Measurements from ENCODE around the gene PRSS36. TPM values are rescaled to one million over a fixed set of nuclear protein-coding genes. Genes with fewer than 3 reads are reported as not detected.
"Not testable (repeated sequence)": the region's sequence is repeated elsewhere in the genome, so short reads cannot be mapped to it uniquely, and the experiment has no call there.

The PRSS36 gene
- total and polyA plus RNA-seq, 3 donors from 2014 or later: 5.4 to 8.3 (median 7.1) TPM

GRCh38 chr16:31138621-31139578, 11.0 kb downstream of the PRSS36 start:
- DNase-seq: no peak
- WGBS, 2 donors: 71 to 73% methylated on average over 13 to 27 of the region's 27 CpGs
- no peaks in the 10 kb centered on the region for H3K27me3 ChIP-seq

GRCh38 chr16:31136822-31137499, 12.9 kb downstream of the PRSS36 start:
- whole genome bisulfite sequencing, 2 donors: 91 to 95% methylated on average over 20 of the region's 20 CpGs
- H3K27ac ChIP-seq; H3K27me3 ChIP-seq; intact Hi-C loops (cut with DNase I; ENCODE audit: low total_unique reads); DNase-seq; H3K36me3 ChIP-seq (ENCODE audit: low read depth, missing control alignments); H3K9me3 ChIP-seq; H3K4me3 ChIP-seq: not testable (repeated sequence)
- peaks cover 14% of the 10 kb centered on the region for H3K4me1 ChIP-seq

More at GRCh38 chr16:31138621-31139578, 11.0 kb downstream of the PRSS36 start:
- TF ChIP-seq POLR2A (IDR thresholded peaks at IDR 0.05): no peak
- TF ChIP-seq CTCF (IDR thresholded peaks at IDR 0.05): no peak
- no peaks in the 10 kb centered on the region for H3K9me3 ChIP-seq
- intact Hi-C loops (cut with DNase I; ENCODE audit: low total_unique reads): no loop called here
- H3K36me3 ChIP-seq (ENCODE audit: low read depth, missing control alignments): no peaks in the 10 kb centered on the region
- H3K4me3 ChIP-seq: no peak overlapping the region
- no peak overlapping the region for H3K27ac ChIP-seq
- H3K4me1 ChIP-seq: peaks cover 14% of the 10 kb centered on the region

GRCh38 chr16:31136287-31136662, 13.6 kb downstream of the PRSS36 start:
- peaks cover 7% of the 10 kb centered on the region for H3K4me1 ChIP-seq
- no peak for DNase-seq
- WGBS, 2 donors: 89 to 94% methylated on average over 6 of the region's 6 CpGs
- intact Hi-C loops (cut with DNase I; ENCODE audit: low total_unique reads): no loop called here
- peaks cover 4% of the 10 kb centered on the region for H3K36me3 ChIP-seq (ENCODE audit: low read depth, missing control alignments)
- no peaks in the 10 kb centered on the region for H3K9me3 ChIP-seq
- TF ChIP-seq CTCF (IDR thresholded peaks at IDR 0.05) (no peak), POLR2A (IDR thresholded peaks at IDR 0.05) (no peak)
- H3K27me3 ChIP-seq: no peaks in the 10 kb centered on the region
- no peak overlapping the region for H3K27ac ChIP-seq
- no peak overlapping the region for H3K4me3 ChIP-seq

DNA sequence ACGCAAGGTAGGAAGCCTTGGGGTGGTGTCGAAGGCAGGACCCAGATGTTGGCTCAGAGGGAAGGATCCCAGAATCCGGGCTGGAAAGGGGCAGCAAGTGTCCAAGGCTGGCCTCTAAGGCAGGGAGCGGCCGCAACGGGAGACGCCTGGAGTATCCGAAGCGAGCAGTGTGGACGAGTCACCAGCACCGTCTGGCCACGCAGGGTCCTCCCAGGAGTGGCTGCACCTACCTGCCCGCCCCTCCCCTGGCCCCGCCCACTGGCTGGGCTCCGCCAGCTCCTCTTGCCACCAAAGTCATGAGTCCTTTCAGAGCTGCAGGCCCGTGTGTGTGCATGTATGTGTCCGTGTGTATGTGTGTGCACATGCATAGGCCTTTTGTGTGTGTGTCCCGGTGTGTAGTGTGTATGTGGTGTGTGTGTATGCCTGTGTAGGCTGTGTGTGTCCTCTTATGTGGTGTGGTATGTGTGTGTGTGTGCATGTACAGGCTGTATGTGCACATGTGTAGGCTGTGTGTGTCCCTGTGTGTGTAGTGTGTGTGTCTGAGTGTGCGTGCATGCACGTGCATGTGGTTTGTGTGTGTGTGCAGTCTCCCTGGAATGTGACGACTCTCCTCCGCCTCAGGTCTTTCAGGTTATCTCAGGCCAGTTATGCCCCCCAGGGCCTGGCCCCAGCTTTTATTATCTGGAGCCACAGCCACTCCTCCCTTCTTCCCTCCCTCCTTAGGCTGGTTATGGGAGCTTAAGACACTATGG, 14.2 kb downstream of the PRSS36 start, which contains the start of gene PRSS8:
Gene PRSS8 (minus strand): TSS at position 193 of the 752 bp plus-strand sequence. CDS start 229 bp downstream, outside the sequence.
- intact Hi-C loops (cut with DNase I; ENCODE audit: low total_unique reads): no loop called here
- H3K4me3 ChIP-seq: no peak within 1 kb of the TSS
- DNase-seq: no peak

More for the DNA sequence above, 14.2 kb downstream of the PRSS36 start, which contains the start of gene PRSS8:
- Histone ChIP-seq H3K27ac (no peak within 1 kb of the TSS), H3K9me3 (no peaks in the 10 kb centered on the region), H3K4me1 (peaks cover 4% of the 10 kb centered on the region), H3K27me3 (no peaks in the 10 kb centered on the region), H3K36me3 (ENCODE audit: low read depth, missing control alignments) (peaks cover 5% of the 10 kb centered on the region)
- TF ChIP-seq POLR2A (IDR thresholded peaks at IDR 0.05) (no peak), CTCF (IDR thresholded peaks at IDR 0.05) (no peak)
- WGBS, 2 donors: 71 to 78% methylated on average over 6 to 22 of the region's 22 CpGs

Data from testis (tissue), 3 donors.